ENCODE results near the gene IGFBP5. TPM values are rescaled to one million over a fixed set of nuclear protein-coding genes. Genes with fewer than 3 reads are reported as not detected.

Gene IGFBP5
- polyA plus RNA-seq, 1 donor: 548 TPM

- no peak for DNase-seq
Observed at GRCh38 chr2:216663846-216664245, 31.5 kb downstream of the IGFBP5 start.

GRCh38 chr2:216663106-216663505 lies 32.2 kb downstream of the IGFBP5 start:
- DNase-seq: no peak

- no peak for DNase-seq
Observed at GRCh38 chr2:216661639-216662375, 33.5 kb downstream of the IGFBP5 start.

- no peak for DNase-seq
Observed at GRCh38 chr2:216661051-216661450, 34.3 kb downstream of the IGFBP5 start.

GRCh38 chr2:216660496-216660895 lies 34.9 kb downstream of the IGFBP5 start:
- DNase-seq: no peak

GRCh38 chr2:216659276-216659675 lies 36.1 kb downstream of the IGFBP5 start:
- no peak for DNase-seq

GRCh38 chr2:216658757-216659156 lies 36.6 kb downstream of the IGFBP5 start:
- DNase-seq: no peak

GRCh38 chr2:216657980-216658379 lies 37.4 kb downstream of the IGFBP5 start:
- no peak for DNase-seq

- no peak for DNase-seq
Observed at GRCh38 chr2:216657086-216657855, 38.1 kb downstream of the IGFBP5 start.

- no peak for DNase-seq
Observed at GRCh38 chr2:216654528-216655052, 40.8 kb downstream of the IGFBP5 start.

- DNase-seq: no peak
Observed at GRCh38 chr2:216653931-216654365, 41.4 kb downstream of the IGFBP5 start.

- DNase-seq: no peak
Observed at GRCh38 chr2:216653093-216653799, 42.1 kb downstream of the IGFBP5 start.

- no peak for DNase-seq
Observed at GRCh38 chr2:216652566-216652965, 42.8 kb downstream of the IGFBP5 start.

GRCh38 chr2:216651351-216651881 lies 43.9 kb downstream of the IGFBP5 start:
- DNase-seq: no peak

GRCh38 chr2:216650626-216651257 lies 44.6 kb downstream of the IGFBP5 start:
- DNase-seq: no peak

GRCh38 chr2:216649574-216649973 lies 45.8 kb downstream of the IGFBP5 start:
- DNase-seq: no peak

- no peak for DNase-seq
Observed at GRCh38 chr2:216648105-216648504, 47.2 kb downstream of the IGFBP5 start.

GRCh38 chr2:216646116-216646515 lies 49.2 kb downstream of the IGFBP5 start:
- DNase-seq: no peak

- no peak for DNase-seq
Observed at GRCh38 chr2:216645636-216645950, 49.8 kb downstream of the IGFBP5 start.

- DNase-seq: no peak
Observed at GRCh38 chr2:216644842-216645635, 50.3 kb downstream of the IGFBP5 start.

- no peak for DNase-seq
Observed at GRCh38 chr2:216643986-216644659, 51.2 kb downstream of the IGFBP5 start.
